OCI-LY1 (cell line): ENCODE results near the gene C3orf80.

Experiments
- CTCF ChIP-seq: fragments of 200-600 bp; sonication (generic), shearing (Covaris generic); IDR thresholded peaks from 2 replicates; pipeline ENCODE4 v1.5.1; 2017; ENCODE audit warnings: mild to moderate bottlenecking, antibody characterized with exemption, low read length, moderate library complexity, mixed read lengths
- EZH2 ChIP-seq: fragments of 200-600 bp; sonication (generic), shearing (Covaris generic); IDR thresholded peaks from 2 replicates; pipeline ENCODE4 v1.8.0; 2017; ENCODE audit warnings: borderline replicate concordance, mixed run types, mild to moderate bottlenecking, antibody characterized with exemption, low read length, moderate library complexity, mixed read lengths

DNA sequence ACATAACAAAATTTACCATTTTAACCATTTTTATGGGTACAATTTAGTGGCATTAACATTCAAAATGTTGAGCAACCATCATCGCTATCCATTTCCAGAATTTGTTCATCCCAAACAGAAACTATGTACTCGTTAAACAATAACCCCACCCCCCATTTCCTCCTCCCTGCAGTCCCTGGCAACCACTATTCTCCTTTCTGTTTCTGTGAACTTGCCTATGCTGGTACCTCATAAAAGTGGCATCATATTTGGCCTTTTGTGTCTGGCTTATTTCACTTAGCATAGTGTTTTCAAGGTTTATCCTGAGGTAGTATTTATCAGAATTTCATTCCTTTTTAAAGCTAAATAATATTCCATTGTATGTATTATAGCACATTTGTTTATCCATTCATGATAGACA, 32.4 kb downstream of the C3orf80 start:
- TF ChIP-seq CTCF (no peak), EZH2 (no peak)
